Right lobe of liver (tissue), 6 donors: ENCODE results near the gene AGPAT1. TPM values are rescaled to one million over a fixed set of nuclear protein-coding genes. Genes with fewer than 3 reads are reported as not detected.
A peak's percentile ranks its signal among the peaks of the same experiment; 100 is the strongest.

Source experiments
- ATAC-seq, 4 donors: fragments of 200-7000 bp; cut with Tn5 transposase; one replicate each; pipeline ENCODE4 v1.9.1; 2020; ENCODE audit warnings: mild to moderate bottlenecking in 4 of 4, moderate library complexity in 4 of 4
- DNase-seq, 3 donors: peaks; one replicate each; pipeline ENCODE4 v3.0.0-alpha.2; 2020
- H3K27ac ChIP-seq, 3 donors: fragments of 200-600 bp; one replicate each; pipeline ENCODE4 v1.8.0; 2022
- H3K27me3 ChIP-seq, 2 donors: fragments of 200-600 bp; one replicate each; pipeline ENCODE4 v1.8.0; 2022
- H3K36me3 ChIP-seq, 4 donors: fragments of 200-600 bp; sonication (generic) in 1 of 4; one replicate each; pipeline versions ENCODE4 v1.5.1 to v1.8.0; 2017 to 2022; ENCODE audit warnings: control low read depth in 1 of 4
- H3K4me1 ChIP-seq, 4 donors: fragments of 200-600 bp; sonication (generic) in 1 of 4; one replicate each; pipeline versions ENCODE4 v1.5.1 to v1.8.0; 2017 to 2022; ENCODE audit warnings: control low read depth in 1 of 4
- H3K4me3 ChIP-seq, 3 donors: fragments of 200-600 bp; one replicate each; pipeline ENCODE4 v1.8.0; 2022
- H3K9me3 ChIP-seq, 4 donors: fragments of 200-600 bp; sonication (generic) in 1 of 4; one replicate each; pipeline versions ENCODE4 v1.5.1 to v1.8.0; 2017 to 2022; ENCODE audit warnings: control low read depth in 1 of 4
- CTCF ChIP-seq, 4 donors: fragments of 200-600 bp in 3 of 4; fragments of 450-650 bp in 1 of 4; IDR thresholded peaks; one replicate each; pipeline versions ENCODE4 v1.5.1 to v1.8.0; 2016 to 2022; ENCODE audit warnings: antibody characterized with exemption in 4 of 4, mild to moderate bottlenecking in 2 of 4
- POLR2A ChIP-seq: fragments of 450-650 bp; IDR thresholded peaks from one replicate; pipeline ENCODE4 v1.6.1; 2017; ENCODE audit warnings: antibody characterized with exemption, mild to moderate bottlenecking
- WGBS: methylation state at CpG from one replicate; pipeline ENCODE4 v1.1.6; 2018; ENCODE audit warnings: low coverage, low lambda C conversion rate; ENCODE audit not compliant: insufficient coverage; ENCODE audit errors: missing lambda C conversion rate; 5-methylcytosine and 5-hydroxymethylcytosine counted together
- intact Hi-C, 2 donors: fragments of 100-400 bp; cut with DNase I; formaldehyde crosslinking; loops; one replicate each; pipeline versions ENCODE4 v1.11.2 to v1.14.1; 2022
- total RNA-seq, 6 experiments: library from RNA; depleted of rRNA in 2 of 6; stranded (reverse); fragments of >200 nt in 2 of 6; fragmentation: NEBNext Ultra II Directional in 3 of 6; extraction: Animal tissue kit (Norgen Biotek cat#: 25700) in 3 of 6; gene quantifications; one replicate each; pipeline versions ENCODE4 v1.1.0 to v1.2.4, GENCODE V29; 2016 to 2023
- donor health status: DM: no; HTN: yes; CAD: no.
- donor health status: DM: no; HTN: no; CAD: no.
- donor health status: DM: no; HTN: no; CAD: no.
- donor health status: DM: no; HTN: yes; CAD: no.
- donor health status: DM: no; HTN: yes; CAD: no.

AGPAT1 gene
- total RNA-seq, 6 experiments from 2014 or later, result 23.5 to 36.9 (median 31.6) TPM

GRCh38 chr6:32152769-32153563 is 22.9 kb downstream of the AGPAT1 start:
- Histone ChIP-seq H3K27ac (peak overlapping the region; percentile 63 to 75 (median 74)), H3K4me3 (peak overlapping the region; percentile 74 to 78 (median 78)), H3K4me1 (peaks cover 0 to 7% (median 0%) of the 10 kb centered on the region in 4 donors), H3K36me3 (peaks cover 0 to 13% (median 0%) of the 10 kb centered on the region in 4 donors), H3K9me3 (no peaks in the 10 kb centered on the region), H3K27me3 (peaks cover 0 to 6% of the 10 kb centered on the region in 2 donors)
- DNase-seq, result no peak
- intact Hi-C loops, result loop anchor here in 1 of 2 donors (5.0 kb wide), 1 partner anchor 36 kb away; no protein-coding TSS in a partner anchor
- peak in 1 of 4 donors; percentile 1 for ATAC-seq
- WGBS, result 52% methylated on average over 27 of the region's 35 CpGs
- TF ChIP-seq POLR2A, result no peak

- DNase-seq (no peak), ATAC-seq (no peak)
- peak within 1 kb of the TSS in 2 of 3 donors; percentile 63 to 74 for H3K27ac ChIP-seq
- H3K36me3 ChIP-seq, result peaks cover 0 to 5% (median 0%) of the 10 kb centered on the region in 4 donors
- intact Hi-C loops, result loop anchor here in 1 of 2 donors (5.0 kb wide), 1 partner anchor 35 kb away; no protein-coding TSS in a partner anchor
- H3K4me1 ChIP-seq, result peaks cover 0 to 7% (median 0%) of the 10 kb centered on the region in 4 donors
- TF ChIP-seq CTCF (IDR thresholded peaks at IDR 0.05) (no peak), POLR2A (no peak)
- H3K27me3 ChIP-seq, result peaks cover 0 to 6% of the 10 kb centered on the region in 2 donors
- H3K9me3 ChIP-seq, result no peaks in the 10 kb centered on the region
- 43% methylated on average over 15 of the region's 24 CpGs for WGBS
- no peak within 1 kb of the TSS for H3K4me3 ChIP-seq
These were observed 23.8 kb downstream of the AGPAT1 start, which contains the start of gene PRRT1 for GRCh38 chr6:32151863-32152768. Gene PRRT1, minus strand, starts transcription at chr6:32151939. Its CDS starts 112 bp downstream, at chr6:32151827.

GRCh38 chr6:32151181-32151862 is 24.6 kb downstream of the AGPAT1 start:
- Histone ChIP-seq H3K36me3 (peaks cover 0 to 2% (median 0%) of the 10 kb centered on the region in 4 donors), H3K27ac (no peak overlapping the region), H3K27me3 (peaks cover 0 to 6% of the 10 kb centered on the region in 2 donors), H3K9me3 (no peaks in the 10 kb centered on the region), H3K4me3 (no peak overlapping the region), H3K4me1 (peaks cover 0 to 7% (median 0%) of the 10 kb centered on the region in 4 donors)
- 56% methylated on average over 8 of the region's 8 CpGs for WGBS
- DNase-seq, result no peak
- TF ChIP-seq CTCF (IDR thresholded peaks at IDR 0.05) (no peak), POLR2A (no peak)
- intact Hi-C loops, result loop anchor here in 1 of 2 donors (5.0 kb wide), 1 partner anchor 34 kb away; no protein-coding TSS in a partner anchor
- ATAC-seq, result no peak

GRCh38 chr6:32149932-32150870 is 25.7 kb downstream of the AGPAT1 start:
- H3K36me3 ChIP-seq, result no peaks in the 10 kb centered on the region
- intact Hi-C loops, result loop anchor here in 1 of 2 donors (5.0 kb wide), 1 partner anchor 33 kb away; no protein-coding TSS in a partner anchor
- 47% methylated on average over 34 of the region's 55 CpGs for WGBS
- H3K4me1 ChIP-seq, result peaks cover 0 to 7% (median 0%) of the 10 kb centered on the region in 4 donors
- ATAC-seq (no peak), DNase-seq (no peak)
- no peak overlapping the region for H3K27ac ChIP-seq
- H3K27me3 ChIP-seq, result peaks cover 0 to 6% of the 10 kb centered on the region in 2 donors
- H3K4me3 ChIP-seq, result no peak overlapping the region
- H3K9me3 ChIP-seq, result no peaks in the 10 kb centered on the region
- TF ChIP-seq CTCF (IDR thresholded peaks at IDR 0.05), result no peak
- no peak for TF ChIP-seq POLR2A
